DMS153 (cell line): ENCODE measurements around the gene CT47C1.

Experiments
- DNase-seq: peaks from one replicate; lab custom pipeline; 2025; lab: John Stamatoyannopoulos, UW

The CT47C1 gene

DNA sequence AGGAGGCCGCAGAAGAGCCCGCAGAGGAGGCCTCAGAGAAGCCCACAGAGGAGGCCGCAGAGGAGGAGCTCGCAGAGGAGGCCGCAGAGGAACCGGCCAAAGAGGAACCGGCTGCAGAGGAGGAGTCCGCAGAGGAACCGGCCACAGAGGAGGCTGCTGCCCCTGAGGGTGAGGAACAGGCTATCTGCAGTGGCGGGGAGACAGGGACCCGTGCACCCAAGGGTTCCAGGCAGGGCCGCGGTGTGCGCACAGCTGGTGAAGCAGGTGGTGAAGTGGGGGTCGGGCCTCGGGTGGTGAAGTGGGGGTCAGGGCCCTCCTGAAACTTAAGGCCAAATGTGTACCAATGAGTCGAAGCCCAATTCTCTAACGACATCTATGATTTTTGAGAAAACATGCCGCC lies 1.1 kb downstream of the CT47C1 start:
- DNase-seq: no peak

- no peak for DNase-seq
Measured at GRCh38 chrX:119075270-119076025, 2.7 kb downstream of the CT47C1 start.

- DNase-seq: no peak
Measured at GRCh38 chrX:119082278-119082677, 9.5 kb downstream of the CT47C1 start.

GRCh38 chrX:119084766-119085165 lies 12.0 kb downstream of the CT47C1 start:
- DNase-seq: no peak

DNA sequence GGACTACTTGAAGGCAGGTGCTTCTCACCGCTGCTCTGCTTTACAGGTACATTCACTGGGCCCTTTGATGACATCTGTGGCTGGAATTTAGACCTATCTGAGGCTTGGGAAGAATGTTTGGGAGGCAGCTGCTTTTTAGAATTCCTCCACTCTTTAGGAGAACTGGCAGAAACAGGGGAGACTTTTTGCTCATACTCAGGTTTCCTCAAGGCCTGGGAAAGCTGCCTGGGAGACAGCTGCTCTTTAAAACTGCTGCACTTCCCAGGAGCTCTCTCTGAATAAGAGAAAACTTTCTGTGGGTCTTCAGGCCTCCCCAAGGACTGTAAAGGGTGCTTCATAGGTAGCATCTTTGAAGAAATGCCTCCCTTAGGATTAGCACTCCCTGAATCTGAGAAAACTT lies 14.3 kb downstream of the CT47C1 start:
- DNase-seq: no peak

- DNase-seq: no peak
Measured at GRCh38 chrX:119089619-119090018, 16.8 kb downstream of the CT47C1 start.

DNA sequence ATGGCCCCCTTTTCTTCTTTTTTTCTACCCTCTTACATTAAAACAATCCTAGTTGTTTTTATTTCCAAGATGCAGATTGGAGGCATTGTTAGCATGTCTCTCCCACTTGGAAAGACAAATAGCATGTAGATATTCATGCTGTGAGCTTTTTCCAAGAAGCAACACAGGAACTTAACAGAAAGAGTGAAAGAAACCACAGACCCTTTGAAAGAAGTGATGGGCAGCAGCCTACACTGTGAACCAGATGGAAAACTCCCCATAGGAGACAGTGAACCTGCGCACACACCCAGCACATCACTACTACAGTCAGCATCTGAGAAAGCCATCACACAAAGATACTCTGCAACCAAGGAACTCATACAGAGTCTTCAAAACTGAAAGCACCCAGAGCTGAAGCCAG lies 17.8 kb downstream of the CT47C1 start:
- no peak for DNase-seq

DNA sequence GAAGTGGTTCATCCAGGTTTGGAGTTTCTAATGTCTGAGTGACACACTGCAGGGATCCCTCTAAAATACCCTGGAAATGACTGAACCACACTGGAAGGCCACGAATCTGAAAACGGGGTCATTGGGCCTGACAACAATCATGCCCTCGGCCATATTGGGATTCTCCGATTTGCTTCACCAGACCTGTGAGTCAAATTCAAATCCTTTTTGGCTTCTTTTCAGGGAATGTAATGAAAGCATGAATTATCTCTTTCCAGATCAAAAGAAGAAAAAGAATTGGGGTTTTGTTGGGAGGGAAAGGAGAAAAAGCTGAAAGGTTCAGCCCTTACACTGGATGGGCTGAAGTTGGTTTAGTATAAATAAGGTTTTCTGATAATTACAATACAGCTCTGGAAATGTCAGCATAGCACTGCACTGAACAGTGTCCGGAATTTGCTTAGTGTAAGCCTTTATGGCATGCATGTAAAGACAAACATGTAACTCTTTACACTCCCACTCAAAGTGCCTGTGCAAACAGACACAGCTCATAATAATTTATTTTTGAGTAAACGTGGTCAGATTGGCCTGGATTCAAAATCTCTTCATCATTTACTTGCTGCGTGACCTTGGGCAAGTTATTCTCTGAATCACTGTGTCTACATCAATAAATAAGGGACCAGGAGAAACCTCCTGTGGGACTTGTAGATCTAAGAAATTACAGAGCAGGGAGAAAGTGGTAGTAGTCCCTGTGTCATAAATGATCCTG lies 21.4 kb downstream of the CT47C1 start:
- no peak for DNase-seq

DNA sequence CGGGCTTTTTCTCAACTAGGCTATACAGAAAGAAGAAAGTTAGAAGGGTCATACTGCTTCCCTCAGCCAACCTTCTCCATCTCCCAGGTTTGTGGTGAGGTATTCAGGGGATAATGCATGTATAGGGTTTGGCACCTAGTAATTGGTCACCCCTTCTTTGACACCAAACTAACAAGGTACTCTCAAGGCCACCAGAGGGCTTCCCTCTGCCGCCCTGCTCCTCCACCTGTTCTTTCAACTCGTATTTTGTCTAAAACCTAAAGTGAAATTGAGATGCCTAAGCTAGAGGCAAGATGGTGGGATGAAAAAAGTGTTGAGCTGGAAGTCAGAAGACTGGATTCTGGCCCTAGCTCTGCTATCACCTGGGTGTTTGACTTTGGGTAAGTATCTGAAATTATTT lies 22.0 kb downstream of the CT47C1 start:
- DNase-seq: no peak

GRCh38 chrX:119095936-119096335 lies 23.1 kb downstream of the CT47C1 start:
- no peak for DNase-seq

- no peak for DNase-seq
Measured at GRCh38 chrX:119101168-119101567, 28.4 kb downstream of the CT47C1 start.

DNA sequence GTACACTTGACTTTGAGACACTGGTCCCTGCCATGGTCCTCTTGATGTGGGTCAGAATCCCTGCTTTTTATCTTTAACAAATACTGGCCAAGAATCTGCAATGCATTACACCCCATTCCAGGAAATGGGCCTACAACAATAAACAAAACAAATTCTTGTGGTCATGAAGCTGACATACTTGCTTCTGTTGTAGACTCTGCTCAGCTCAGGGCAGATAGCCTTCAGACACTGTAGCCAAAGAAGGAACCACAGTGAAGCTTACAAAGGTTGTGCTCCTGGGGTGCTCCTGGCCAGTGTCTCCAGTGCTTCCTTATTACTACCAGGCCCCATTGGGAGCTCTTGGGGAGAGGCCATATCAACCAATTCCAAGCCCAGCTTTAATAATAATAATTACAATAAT lies 33.0 kb downstream of the CT47C1 start:
- DNase-seq: no peak

DNA sequence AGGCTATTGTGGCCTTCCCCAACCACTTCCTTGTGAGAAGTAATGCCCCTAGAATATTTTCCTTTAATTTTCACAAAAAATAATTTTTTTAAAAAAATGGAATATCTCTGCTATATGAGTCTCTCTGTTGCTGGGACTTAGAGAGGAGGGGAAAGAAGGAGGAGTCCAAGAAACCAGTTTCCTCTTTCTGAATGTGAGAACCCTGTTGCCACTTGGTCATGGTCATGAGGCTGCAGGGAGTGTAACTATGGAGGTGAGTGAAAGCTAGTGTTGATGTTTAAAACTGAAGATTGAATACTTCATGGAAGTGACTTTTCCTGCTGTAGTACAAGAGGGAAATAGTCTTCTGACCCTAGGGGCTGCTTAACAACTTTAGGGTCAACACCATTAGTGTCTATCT lies 34.4 kb downstream of the CT47C1 start:
- no peak for DNase-seq

DNA sequence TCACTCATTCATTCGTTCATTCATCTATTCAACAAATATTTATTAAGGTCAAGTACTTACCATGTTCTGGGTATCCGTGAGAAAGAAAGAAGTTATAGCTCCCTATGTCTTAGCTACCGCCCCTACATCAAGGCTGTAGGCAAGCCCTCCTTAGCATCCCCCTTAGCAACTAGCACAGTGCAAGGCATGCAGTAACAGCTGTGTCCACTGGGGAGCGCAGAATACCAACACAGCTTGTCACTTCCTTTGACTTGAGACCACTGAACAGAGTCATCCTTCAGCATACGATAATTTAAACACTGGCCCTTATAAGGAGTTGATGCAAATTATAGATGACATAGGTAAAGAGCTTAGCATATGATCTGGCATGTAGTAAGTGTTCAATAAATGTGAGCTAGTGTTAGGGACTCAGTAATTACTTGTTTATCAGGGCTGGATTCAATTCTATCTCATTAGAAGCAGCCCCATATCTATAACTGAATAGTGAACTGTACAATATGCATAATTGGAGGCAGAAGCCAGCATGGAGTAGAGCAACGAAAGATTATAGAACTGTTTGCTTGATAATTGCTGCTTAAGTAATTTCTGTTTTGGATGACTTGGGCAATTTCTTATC lies 46.1 kb downstream of the CT47C1 start:
- no peak for DNase-seq

DNA sequence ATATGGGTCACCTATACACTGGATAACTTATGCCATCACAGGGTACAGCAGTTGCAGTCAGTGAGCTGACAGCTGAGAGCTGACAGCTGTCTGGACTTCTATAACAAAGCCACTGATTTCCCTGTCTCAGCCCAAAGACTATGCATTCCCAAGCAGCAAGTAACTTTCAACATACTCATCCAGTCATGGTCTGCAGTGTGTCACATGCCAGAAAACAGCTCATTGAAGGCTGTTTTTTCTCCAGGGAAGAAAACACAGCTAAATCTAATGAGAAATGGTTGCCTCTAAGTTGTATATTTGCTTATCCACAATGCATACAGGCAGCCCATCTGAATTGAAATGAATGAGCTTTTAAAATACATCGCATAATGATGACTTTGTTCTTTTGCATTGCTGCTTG lies 48.5 kb downstream of the CT47C1 start:
- DNase-seq: no peak
